Parathyroid adenoma (tissue), 2 donors: ENCODE data around the gene CLNK.

Source experiments
- H2AFZ ChIP-seq: fragments of 300-600 bp; sonication (generic); one replicate; pipeline ENCODE4 v1.7.0; 2017; ENCODE audit warnings: antibody characterized with exemption, mild to moderate bottlenecking
- H3K27ac ChIP-seq: fragments of 300-600 bp; sonication (generic); one replicate; pipeline ENCODE4 v1.7.0; 2017
- H3K27me3 ChIP-seq: fragments of 300-600 bp; sonication (generic); one replicate; pipeline ENCODE4 v1.7.0; 2017; ENCODE audit warnings: low read length; ENCODE audit not compliant: control insufficient read depth, insufficient read depth
- H3K36me3 ChIP-seq: fragments of 300-600 bp; sonication (generic); one replicate; pipeline ENCODE4 v1.7.0; 2017; ENCODE audit warnings: low read length; ENCODE audit not compliant: control insufficient read depth, insufficient read depth
- H3K4me1 ChIP-seq: fragments of 300-600 bp; sonication (generic); one replicate; pipeline ENCODE4 v1.7.0; 2017; ENCODE audit warnings: control low read depth
- H3K4me2 ChIP-seq: fragments of 300-600 bp; sonication (generic); one replicate; pipeline ENCODE4 v1.7.0; 2017; ENCODE audit warnings: low read length
- H3K4me3 ChIP-seq: fragments of 300-600 bp; sonication (generic); one replicate; pipeline ENCODE4 v1.7.0; 2017; ENCODE audit warnings: low read depth, low read length
- H3K79me2 ChIP-seq: fragments of 300-600 bp; sonication (generic); one replicate; pipeline ENCODE4 v1.7.0; 2017; ENCODE audit warnings: control low read depth
- H3K9ac ChIP-seq: fragments of 300-600 bp; sonication (generic); one replicate; pipeline ENCODE4 v1.7.0; 2017; ENCODE audit warnings: mild to moderate bottlenecking
- H3K9me3 ChIP-seq: fragments of 300-600 bp; sonication (generic); one replicate; pipeline ENCODE4 v1.7.0; 2017; ENCODE audit warnings: low read length; ENCODE audit not compliant: control insufficient read depth
- CTCF ChIP-seq: fragments of 300-600 bp; sonication (generic); IDR thresholded peaks from one replicate; pipeline ENCODE4 v1.7.0; 2017; ENCODE audit warnings: antibody characterized with exemption, mild to moderate bottlenecking
- donor health status: primary hyperparathyroidism.

CLNK gene

GRCh38 chr4:10530137-10530786 lies 154.3 kb downstream of the CLNK start:
- no peak for TF ChIP-seq CTCF
- no peaks in the 10 kb centered on the region for H3K4me1 ChIP-seq
- H3K4me3 ChIP-seq: no peak overlapping the region
- H2AFZ ChIP-seq: no peak overlapping the region
- no peaks in the 10 kb centered on the region for H3K9me3 ChIP-seq
- H3K36me3 ChIP-seq: no peaks in the 10 kb centered on the region
- peak overlapping the region; percentile 9 for H3K4me2 ChIP-seq
- H3K27me3 ChIP-seq: no peaks in the 10 kb centered on the region
- H3K27ac ChIP-seq: no peak overlapping the region
- H3K9ac ChIP-seq: no peak overlapping the region
- no peaks in the 10 kb centered on the region for H3K79me2 ChIP-seq

DNA sequence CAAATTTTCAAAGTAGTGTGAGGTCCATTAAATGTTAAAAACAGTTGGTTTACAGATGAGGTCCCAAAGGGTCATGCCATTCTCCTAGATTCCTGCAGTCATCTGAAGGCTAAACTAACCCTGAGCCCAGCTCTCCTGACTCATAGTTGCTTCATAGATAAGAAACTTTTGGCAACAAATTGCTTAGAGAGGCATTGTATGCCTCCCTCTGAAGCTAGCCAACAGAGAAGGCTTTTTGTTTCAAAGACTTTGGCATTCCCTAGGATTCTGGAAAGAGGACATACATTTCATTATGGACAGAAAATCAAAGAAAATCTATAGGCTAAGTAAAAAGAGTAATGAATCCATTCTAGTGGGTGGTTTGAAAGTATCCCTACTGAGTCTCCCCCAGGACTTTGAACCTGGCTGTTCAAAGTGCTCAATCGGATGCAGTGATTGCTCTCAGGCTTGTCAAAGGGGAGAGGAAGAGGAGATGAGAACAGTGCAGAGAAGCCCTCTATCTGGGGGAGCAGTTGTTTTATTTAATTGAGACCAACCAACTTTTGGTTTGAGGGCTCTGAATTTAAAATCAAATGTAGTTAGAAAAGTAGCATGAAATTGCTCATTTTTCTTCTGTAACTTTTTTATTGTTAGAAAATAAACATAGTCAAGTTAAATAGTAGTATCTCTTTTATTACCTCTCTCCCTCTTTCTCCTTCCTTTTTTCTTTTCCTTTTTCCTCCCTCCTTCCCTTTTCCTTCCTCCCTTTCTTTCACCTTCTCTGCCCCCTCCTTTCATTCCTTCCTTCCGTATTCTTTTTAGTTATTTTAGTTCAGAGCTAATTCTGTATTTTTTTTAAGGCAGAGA lies 155.1 kb downstream of the CLNK start:
- no peaks in the 10 kb centered on the region for H3K79me2 ChIP-seq
- no peaks in the 10 kb centered on the region for H3K4me1 ChIP-seq
- H3K4me2 ChIP-seq: peak overlapping the region; percentile 9
- no peak overlapping the region for H3K4me3 ChIP-seq
- H3K9me3 ChIP-seq: no peaks in the 10 kb centered on the region
- no peak overlapping the region for H2AFZ ChIP-seq
- H3K27me3 ChIP-seq: no peaks in the 10 kb centered on the region
- no peak overlapping the region for H3K9ac ChIP-seq
- no peak for TF ChIP-seq CTCF
- H3K27ac ChIP-seq: no peak overlapping the region
- H3K36me3 ChIP-seq: no peaks in the 10 kb centered on the region

DNA sequence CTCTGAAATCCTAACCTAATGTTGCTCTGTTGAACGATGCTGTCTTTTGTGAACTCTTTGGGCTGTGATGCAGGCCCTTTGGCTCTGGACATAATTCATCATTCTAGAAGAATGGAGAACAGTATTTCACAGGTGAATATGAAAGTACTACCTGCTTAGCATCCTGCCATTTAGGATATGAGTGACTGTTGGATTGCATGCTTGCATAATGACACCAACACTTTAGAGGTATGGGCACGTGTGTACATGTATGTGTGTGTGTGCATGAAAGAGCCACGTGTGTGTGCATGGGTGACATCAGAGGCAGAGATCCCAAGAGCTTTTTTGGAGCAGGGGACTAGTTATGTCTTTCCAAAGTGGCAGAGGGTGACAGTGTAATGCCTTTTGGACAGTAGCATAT lies 157.1 kb downstream of the CLNK start:
- Histone ChIP-seq H2AFZ (no peak overlapping the region), H3K36me3 (no peaks in the 10 kb centered on the region), H3K27me3 (no peaks in the 10 kb centered on the region), H3K27ac (no peak overlapping the region), H3K9me3 (no peaks in the 10 kb centered on the region), H3K4me2 (no peak overlapping the region), H3K79me2 (no peaks in the 10 kb centered on the region), H3K4me3 (no peak overlapping the region), H3K4me1 (no peaks in the 10 kb centered on the region), H3K9ac (no peak overlapping the region)
- no peak for TF ChIP-seq CTCF

DNA sequence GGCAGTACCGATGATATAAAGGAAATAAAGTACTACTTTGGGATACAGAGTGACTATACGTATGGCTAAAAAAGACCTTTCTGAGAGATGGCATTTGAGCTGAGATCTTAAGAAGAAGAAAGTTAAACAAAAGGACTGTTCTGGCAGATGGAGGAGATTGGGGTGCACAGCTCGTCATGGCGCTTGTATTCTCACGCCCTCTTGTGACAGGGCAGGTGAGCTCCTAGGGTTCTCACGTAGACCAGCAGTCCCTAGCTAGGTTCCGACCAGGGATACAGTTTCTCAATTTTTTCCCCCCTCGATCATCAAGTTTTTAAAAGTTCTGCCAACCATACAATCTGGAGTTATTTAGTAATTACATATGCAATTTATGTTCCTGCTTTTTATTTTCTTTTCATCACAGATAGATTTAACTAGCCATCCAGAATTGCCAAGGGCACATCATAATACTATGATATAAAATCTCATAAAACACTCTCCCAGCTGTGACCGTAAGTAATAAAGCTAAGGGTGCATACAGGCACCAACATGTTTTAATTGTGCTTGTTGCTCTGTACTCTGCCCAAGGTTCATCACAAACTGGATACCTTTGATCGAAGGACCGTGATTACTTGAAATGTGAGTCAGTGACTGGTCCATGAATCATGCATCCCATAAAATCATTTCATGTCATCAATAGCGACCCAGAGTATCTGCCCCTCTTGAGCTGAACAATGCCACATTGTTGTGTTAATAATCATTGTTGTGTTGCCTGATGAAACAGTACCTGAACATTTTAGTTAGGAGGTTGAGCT lies 157.9 kb downstream of the CLNK start:
- Histone ChIP-seq H3K4me1 (no peaks in the 10 kb centered on the region), H2AFZ (no peak overlapping the region), H3K4me3 (no peak overlapping the region), H3K9me3 (no peaks in the 10 kb centered on the region), H3K27ac (no peak overlapping the region), H3K27me3 (no peaks in the 10 kb centered on the region), H3K36me3 (no peaks in the 10 kb centered on the region), H3K79me2 (no peaks in the 10 kb centered on the region), H3K4me2 (no peak overlapping the region), H3K9ac (no peak overlapping the region)
- no peak for TF ChIP-seq CTCF
